HG03025 (cell line): ENCODE measurements around the gene TMEM266.

ENCODE experiments used
- ATAC-seq: cut with Tn5 transposase; IDR thresholded peaks from one replicate; pipeline ENCODE4 v1.9.1; 2021; ENCODE audit warnings: mild to moderate bottlenecking, moderate library complexity; ENCODE audit not compliant: unreplicated experiment, low FRiP score

The TMEM266 gene

DNA sequence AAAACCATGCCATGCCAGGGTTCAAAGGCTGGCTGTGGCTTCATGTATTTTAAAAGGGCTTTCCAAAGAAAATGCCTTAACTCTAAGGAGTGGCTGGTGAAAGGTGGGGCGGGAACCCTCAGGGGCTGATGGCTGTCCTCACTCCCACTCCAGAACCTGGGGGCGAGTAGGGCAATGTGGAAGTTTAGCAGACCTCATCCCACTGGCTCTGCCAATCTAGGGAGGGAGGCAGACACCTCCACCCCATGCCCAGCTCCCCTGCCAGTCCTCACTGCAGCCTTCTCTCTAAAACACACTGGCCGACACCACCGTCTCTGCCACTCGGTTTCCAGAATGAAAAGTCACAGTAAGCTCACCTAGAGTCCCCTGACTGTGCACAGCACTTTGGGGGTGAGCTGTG, 99.5 kb downstream of the TMEM266 start:
- no peak for ATAC-seq

DNA sequence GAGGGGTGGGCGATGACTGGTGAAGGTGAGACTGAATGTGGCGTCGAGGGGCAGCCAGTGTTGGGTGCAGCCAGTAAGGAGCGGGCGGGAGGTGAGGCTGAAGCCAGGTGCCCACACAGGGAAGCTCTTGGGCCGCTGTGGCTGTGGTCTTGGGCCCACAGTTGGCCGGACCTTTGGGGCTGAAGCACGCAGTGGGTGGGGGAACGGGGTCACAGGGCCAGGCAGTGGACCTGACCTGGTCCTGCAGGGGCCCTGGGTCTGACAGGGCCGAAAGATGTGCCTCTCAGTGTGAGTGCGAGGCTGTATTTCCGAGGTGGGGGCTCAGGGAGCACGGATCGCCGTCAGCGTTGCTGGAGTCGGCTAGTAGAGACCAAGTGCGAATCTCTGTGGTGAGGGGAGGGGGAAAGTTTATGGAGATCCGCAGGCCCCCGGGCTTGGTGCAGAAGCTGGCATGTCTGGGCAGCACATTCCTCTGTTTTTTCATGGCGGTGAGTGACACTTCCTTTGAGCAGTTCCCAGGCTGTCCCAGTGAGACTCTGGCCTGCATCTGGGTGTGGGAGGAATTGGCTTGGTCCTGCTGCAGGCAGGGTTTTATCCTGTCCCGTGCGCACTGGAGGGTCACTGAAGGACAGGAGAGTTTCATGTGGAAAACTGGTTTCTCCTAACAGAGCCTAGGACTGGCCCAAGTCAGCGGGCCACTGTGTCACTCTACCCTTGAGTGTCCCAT, 100.8 kb downstream of the TMEM266 start:
- ATAC-seq = no peak

- ATAC-seq = no peak
Measured at GRCh38 chr15:76161153-76162035, 101.6 kb downstream of the TMEM266 start.

DNA sequence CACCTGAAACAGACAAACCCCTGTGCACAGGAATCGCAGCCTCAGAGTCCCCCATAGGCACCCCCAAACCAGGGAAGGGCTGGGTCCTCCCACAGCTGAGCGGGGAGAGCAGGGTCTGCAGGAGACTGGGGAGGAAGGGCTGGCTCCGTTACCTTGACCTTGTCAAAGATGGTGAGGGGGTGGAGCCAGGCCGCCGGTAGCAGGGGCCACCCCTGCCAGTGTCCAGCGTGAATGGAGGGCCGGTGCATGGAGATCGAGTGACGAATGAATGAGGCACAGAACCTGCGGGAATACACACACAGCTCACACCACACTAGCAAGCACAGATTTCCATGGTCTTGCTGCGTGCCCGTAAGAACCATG, 102.2 kb downstream of the TMEM266 start:
- ATAC-seq = no peak

DNA sequence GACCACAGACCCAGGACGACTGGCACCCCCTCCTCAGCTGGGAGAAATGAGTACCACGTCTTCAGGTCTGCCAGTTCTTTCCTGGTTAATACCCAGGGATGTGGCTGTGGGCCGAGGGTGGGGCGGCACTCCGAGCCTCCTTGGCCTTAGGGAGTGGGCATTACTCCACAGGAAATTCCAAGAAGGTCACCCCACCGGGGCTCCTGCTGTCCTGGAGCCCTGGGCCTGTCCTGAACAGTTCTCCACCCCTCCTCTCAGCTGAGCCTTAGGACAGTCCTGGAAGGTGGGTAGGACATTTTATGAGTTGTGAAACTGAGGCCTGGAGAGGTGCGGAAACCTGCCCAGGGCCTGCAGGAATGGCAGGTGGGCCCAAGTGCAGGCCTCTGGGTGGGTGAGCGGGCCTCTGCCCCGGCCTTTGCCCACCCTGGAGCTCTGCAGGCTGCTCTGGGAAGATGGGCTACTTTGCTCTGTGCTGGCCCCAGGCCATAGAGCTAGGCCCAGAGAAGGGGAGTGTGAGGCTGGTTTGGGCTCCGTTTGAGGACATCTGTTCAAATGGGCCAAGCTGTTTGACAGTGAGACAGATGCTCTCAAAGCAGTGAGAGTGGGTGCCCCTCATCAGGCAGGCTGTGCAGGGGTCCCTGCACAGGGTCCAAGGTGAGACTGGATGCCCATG, 103.1 kb downstream of the TMEM266 start:
- ATAC-seq = no peak

DNA sequence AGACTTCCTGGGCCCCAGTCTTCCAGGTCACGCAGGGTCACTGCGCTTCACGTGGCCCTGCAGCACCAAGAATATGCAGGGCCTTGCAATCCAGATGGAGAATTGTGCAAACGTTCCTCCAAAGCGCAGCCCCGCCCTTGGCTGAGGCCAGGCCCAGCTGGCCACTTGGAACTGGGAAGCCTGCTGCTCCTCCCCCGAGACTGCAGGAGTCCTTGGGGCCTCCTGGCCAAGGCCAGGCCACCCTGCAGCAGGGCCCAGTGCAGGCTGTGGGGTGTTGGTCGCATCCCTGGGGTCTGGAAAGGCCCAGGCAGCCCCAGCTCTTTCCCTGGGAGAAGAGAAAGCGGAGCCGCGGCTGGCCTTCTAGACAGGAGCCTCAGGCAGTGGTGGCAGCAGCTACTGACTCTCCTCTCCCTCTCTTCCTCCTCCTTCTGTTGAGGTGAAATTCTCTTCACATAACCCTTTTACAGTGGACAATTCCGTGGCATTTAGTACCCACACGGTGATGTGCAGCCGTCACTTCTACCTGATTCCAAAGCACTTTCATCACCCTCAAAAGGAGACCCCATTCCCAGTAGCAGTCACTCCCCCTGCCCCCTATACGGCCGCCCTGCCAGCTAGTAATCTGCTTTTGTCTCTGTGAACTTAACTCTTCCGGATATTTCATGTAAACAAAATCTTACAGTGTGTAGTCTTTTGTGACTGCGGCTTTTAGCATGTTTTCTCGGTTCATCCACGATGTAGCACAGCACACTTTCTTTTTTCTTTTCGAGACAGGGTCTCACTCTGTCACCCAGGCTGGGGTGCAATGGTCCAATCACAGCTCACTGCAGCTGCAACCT, 103.9 kb downstream of the TMEM266 start:
- ATAC-seq = no peak

DNA sequence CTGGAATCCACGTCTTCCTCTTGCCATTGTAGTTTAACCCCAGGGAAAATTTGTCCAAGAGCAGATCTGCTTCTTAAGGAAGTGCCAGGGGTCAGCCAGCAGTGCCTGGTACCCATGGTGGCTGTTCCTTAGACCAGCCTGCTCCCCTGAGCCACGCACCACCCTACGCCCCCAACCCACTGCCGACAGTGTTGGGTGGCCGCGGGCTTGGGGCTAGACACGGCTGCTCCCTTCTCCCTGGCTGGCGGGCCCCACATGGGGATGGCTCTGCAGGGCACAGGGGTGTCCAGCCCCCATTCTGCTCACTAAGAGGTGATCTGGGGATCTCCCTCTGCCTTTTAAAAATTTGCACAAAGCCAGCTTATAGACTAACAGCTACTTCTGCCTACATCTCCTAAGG, 104.8 kb downstream of the TMEM266 start:
- no peak for ATAC-seq

DNA sequence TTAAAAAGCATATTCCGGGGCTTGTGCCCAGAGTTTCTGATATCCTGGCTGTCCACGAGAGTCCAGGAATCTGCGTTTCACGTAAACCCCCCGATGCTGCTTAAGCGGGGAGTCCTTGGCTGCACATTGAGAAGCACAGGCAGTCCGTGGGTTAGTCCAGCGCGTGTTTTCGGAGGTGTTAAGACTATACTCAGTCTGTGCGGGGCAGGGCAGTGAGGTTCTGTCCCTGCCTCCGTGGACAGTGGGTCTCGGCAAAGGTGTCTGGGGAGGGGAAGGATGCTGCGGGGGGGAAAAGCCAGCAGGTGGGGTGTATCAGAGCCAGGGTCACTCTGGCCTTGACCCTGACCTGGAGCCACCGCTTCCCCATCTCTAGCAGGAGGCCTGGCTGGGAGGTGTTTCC, 106.2 kb downstream of the TMEM266 start:
- ATAC-seq = no peak

DNA sequence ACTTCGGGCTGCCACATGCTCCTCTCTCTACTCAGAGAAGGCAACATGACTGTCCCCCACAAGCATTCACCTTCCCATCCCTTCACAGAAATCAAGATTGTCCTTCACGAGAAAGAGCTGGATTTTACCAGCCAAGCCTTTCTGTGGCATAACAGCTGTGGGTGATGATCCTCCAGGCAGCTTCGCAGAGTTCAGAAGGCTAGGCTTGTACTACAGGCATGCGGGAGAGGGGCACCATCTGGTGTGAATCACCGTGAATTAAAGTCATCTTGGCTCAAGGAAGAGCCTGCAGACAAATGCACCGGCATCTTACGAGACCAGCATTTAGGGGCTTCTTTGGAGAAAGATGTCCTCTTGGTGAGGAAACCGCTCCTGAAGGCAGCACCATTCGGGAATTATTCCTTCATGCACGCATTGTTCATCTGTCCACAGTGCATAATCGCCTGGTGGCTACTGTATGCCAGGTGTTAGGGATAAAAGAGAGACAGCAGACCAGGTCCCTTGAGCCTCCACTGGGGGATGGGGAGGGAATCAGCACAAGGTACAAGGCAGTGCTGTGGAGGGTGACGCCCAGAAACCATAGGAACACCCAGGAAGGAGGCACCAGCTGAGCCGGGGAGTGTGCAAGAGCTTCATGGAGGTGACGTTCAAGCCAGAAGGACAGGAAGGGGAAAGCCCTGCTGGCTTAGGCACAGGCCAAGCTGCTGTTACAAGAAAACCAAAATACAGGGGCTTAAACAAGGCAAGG, 108.6 kb downstream of the TMEM266 start:
- no peak for ATAC-seq

GRCh38 chr15:76169018-76169417, 109.2 kb downstream of the TMEM266 start:
- ATAC-seq = no peak

DNA sequence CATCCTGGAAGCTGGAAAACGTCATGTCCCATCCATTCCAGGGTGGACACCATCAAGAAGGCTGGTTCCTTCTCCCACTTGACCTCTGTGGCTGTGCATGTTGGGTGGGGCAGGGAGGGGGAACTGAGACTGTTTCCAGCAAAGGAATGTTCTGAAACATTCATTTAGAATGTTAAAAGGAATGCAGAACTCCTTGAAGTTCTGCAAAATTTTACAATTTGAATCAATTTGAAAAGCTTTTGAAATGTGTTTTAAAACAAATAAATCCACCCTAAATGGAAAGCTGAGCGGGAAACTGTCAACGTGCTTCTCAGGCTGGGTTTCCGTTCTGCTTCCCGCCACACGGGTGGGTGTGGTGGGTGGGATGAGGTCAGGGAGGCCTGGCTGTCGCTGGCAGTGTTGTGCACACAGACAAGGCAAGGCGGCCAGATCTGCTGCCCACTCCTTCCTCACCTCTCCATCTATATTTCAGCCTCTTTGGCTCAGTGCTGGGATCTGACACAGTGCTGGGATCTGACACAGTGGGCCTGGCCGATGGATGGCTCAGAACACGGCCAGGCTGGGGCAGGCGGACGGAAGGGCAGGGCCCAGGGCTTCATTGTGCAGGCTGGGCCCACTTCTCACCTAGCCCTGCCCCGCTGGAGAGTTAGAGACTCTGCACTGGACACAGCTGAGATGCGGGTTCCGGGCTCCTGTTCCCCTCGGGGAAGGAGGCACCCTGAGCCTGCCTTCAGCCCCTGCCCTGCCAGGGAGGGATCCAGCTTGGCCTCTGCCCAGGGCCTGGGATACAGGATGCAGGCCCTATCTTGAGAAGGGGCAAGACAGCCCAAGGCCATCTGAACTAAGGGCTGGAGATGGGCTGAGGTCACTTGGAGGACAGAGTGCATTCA, 110.4 kb downstream of the TMEM266 start:
- no peak for ATAC-seq

DNA sequence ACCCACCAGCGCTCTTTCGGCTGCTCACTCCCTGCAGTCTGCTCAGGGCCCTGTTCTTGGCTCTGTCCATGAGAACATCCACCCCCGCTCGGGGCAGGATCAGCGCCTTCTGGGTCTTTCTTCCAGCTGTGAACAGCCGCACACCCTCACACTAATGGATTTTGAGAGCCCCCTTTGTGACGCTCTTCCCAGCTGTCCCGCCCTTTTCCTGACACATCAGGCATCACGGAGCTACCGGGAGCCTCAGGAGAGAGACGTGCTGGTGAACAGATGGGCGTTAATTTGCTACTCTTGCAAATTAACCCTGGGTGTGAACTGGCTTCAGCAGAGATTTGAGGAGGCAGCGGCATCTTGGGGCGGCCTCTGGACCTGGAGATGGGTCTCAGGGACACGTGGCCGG, 113.0 kb downstream of the TMEM266 start:
- ATAC-seq = no peak

DNA sequence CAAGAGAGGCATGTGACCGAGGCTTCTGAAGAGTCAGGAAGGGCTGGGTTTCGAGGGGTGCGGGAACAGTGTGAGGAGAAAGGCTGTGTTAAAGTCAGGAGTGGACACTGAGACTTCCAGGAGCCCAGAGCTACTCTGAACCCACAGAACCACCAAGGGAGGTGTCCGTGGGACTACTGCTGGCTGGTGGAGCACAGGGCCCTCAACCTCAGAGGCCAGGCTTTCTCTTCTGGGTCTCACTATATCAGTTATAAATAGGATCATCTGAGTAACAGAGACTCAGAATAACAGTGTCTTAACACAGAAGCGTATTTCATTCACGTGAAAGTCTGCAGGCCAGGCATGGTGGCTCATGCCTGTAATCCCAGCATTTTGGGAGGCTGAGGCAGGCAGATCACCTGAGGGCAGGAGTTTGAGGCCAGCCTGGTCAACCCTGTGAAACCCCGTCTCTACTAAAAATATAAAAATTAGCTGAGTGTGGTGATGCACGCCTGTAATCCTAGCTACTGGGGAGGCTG, 113.6 kb downstream of the TMEM266 start:
- ATAC-seq = no peak

DNA sequence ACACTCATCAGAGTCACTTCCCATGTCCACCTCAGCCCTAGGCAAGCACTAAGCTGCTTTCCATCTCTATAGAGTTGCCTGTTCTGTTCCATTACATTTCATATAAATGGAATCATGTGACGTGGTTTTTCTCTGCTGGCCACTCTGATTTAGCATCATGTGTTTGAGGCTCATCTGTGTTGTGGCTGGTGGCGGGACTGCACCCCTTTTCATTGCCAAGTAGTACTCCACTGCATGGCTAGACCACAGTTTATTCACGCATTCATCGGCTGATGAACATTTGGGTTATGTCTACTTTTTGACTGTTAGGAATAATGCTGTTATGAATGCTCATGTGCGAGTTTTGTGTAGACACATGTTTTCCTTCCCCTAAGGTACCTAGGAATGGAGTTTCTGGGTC, 114.9 kb downstream of the TMEM266 start:
- ATAC-seq = no peak

DNA sequence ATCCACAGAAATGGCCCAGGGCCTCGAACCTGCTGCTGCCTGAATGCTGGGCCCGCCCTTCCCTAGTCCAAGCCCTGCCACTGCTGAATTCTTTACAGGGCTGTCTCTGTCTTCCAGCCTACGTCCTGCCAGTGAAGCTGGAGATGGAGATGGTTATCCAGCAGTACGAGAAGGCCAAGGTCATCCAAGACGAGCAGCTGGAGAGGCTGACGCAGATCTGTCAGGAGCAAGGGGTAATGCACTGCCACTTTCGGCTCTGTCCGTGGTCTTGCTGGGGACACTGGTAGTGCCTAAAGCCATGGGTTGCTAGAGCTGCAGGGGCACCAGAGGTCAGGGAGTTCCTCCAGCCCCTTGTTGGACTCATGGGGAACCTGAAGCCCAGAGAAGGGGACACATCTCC, 115.7 kb downstream of the TMEM266 start:
- no peak for ATAC-seq

GRCh38 chr15:76176059-76176458, 116.3 kb downstream of the TMEM266 start:
- no peak for ATAC-seq

DNA sequence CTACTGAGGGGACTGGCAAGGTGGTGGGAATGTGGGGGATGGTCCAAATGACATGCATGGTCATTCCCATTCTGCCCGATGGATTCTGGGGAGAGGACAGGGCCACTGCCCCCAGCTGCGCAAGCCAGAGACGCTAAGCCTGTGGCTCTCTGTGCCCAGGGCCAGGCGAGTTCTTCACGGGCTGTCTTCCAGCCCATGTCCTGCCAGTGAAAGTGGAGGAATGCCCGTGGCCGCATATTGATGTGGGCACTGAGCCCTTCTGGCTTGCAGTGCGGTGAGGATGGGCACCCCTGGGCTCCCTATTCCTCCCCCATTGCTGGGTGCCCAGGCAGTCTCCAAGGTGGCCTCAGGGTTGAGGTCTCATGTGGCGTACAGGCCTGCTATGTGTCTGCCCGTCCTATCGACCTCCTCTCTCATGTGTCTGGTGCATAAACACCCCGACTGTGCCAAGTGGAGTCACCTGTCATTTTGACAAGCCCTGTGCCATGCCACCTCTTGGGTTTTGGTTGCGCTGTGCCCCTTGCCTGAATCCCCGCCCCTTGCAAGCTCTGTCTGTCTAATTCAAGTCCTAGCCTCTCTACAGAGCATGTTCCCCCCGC, 116.8 kb downstream of the TMEM266 start:
- ATAC-seq = no peak

DNA sequence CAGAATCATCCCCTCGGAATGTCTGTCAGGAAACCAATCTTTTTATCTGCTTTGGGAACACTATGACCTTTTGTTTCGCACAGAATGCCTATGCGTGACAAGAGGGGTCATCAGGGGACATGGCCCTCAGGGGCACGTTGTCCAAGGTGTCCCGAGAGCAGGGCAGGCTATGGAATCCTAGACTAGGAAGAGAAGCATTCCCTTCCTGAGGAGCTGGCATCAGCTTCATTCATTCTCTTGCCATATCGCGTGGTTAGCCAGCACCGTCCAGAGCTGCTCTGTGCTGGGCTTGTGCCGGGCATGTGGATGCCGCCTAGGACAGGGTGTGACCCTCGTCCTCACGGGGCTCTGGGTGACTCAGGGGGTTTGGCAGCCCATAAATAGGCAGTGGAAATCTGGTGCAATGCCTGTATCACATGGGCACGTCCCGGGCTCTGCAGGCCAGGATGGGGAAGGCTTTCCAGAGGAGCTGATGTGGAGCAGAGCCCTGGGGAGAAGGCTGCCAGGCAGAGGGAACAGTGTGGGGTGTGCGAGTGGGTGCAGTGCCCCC, 117.8 kb downstream of the TMEM266 start:
- ATAC-seq = no peak
